H54 (cell line): Measurements from ENCODE around the gene WDPCP.
"Not testable (repeated sequence)": the region's sequence is repeated elsewhere in the genome, so short reads cannot be mapped to it uniquely, and the experiment has no call there.

Source experiments
- DNase-seq: peaks from one replicate; pipeline ENCODE4 v3.0.0; 2011; ENCODE audit warnings: low spot score, mixed read lengths; ENCODE audit not compliant: insufficient read length
- FAIRE-seq: peaks from 3 replicates; lab custom pipeline; 2011; peaks lifted over from hg19 to GRCh38; lab: Jason Lieb, UNC
- POLR2A ChIP-seq: IDR thresholded peaks from 2 replicates; pipeline ENCODE4 v1.6.1; 2011; ENCODE audit warnings: low read depth, mild to moderate bottlenecking, low read length

Gene WDPCP

DNA sequence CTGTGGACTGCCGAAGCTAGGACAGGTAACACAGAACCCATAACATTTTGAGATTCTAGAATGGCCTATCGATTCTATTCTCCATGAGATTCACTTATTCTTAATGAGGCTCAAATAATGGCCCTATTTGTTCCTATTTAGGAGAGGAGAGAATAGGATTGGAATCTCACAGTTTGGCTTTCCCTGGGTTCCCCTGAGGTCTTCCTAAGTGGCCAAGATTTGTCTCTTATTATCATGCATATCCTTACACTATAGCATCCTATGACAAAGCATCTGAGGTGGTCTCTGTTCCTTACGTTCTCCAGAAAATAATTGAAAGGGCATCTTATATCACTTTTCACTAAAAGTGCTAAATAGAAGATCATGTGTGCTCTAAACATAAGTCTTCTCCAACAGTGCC lies 9.5 kb downstream of the WDPCP start:
- no peak for FAIRE-seq
- no peak for DNase-seq
- no peak for TF ChIP-seq POLR2A

DNA sequence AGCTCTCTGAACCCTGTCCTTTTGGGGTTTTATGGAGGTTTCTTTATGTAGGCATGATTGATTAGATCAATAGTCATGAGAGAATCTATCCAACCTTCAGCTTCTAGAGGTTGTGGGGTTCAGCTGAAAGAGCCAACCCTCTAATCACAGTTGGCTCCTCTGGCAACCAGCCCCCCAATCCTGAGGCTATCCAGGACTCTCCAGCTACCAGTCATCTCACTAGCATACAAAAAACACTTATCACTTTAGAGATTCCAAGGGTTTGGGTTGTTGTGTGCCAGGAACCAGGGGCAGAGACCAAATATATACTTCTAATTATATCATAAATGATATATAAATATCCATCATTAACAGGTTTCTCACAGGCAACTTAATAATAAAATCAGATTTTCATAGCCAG lies 11.7 kb downstream of the WDPCP start:
- no peak for TF ChIP-seq POLR2A
- FAIRE-seq = no peak

DNA sequence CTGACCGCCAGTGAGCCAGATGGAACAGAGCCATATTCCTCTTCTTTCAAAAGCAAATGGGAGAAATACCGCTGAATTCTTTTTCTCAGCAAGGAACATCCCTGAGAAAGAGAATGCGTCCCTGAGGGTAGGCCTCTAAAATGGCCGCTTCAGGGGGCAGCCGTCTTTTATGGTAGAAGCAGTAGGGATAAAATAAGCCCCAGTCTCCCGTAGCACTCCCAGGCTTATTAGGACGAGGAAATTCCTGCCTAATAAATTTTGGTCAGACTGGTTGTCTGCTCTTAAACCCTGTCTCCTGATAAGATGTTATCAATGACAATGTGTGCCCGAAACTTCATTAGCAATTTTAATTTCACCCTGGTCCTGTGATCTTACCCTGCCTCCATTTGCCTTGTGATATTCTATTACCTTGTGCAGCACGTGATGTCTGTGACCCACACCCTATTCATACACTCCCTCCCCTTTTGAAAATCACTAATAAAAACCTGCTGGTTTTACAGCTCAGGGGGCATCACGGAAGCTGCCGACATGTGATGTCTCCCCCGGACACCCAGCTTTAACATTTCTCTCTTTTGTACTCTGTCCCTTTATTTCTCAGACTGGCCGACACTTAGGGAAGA lies 14.4 kb downstream of the WDPCP start:
- not testable (repeated sequence) for DNase-seq, FAIRE-seq

More for the DNA sequence above, 11.7 kb downstream of the WDPCP start:
- DNase-seq = no peak

- not testable (repeated sequence) for DNase-seq, FAIRE-seq
Measured at GRCh38 chr2:63573026-63573425, 15.3 kb downstream of the WDPCP start.

- TF ChIP-seq POLR2A = no peak
- no peak for DNase-seq
- no peak for FAIRE-seq
Measured at GRCh38 chr2:63572001-63572400, 16.3 kb downstream of the WDPCP start.

GRCh38 chr2:63571291-63571690 lies 17.0 kb downstream of the WDPCP start:
- TF ChIP-seq POLR2A = no peak
- DNase-seq (no peak), FAIRE-seq (no peak)

- FAIRE-seq = no peak
- no peak for DNase-seq
- TF ChIP-seq POLR2A = no peak
Measured at GRCh38 chr2:63569740-63570139, 18.5 kb downstream of the WDPCP start.

- no peak for TF ChIP-seq POLR2A
- FAIRE-seq (no peak), DNase-seq (no peak)
Measured at GRCh38 chr2:63562751-63563150, 25.5 kb downstream of the WDPCP start.

DNA sequence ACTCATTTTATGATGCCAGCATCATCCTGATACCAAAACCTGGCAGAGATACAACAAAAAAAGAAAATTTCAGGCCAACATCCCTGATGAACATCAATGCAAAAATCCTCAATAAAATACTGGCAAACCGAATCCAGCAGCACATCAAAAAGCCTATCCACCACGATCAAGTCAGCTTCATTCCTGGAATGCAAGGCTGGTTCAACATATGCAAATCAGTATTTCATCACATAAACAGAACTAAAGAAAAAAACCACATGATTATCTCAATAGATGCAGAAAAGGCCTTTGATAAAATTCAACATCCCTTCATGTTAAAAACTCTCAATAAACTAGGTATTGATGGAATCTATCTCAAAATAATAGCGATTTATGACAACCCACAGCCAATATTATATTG lies 29.4 kb downstream of the WDPCP start:
- DNase-seq, FAIRE-seq: not testable (repeated sequence)

DNA sequence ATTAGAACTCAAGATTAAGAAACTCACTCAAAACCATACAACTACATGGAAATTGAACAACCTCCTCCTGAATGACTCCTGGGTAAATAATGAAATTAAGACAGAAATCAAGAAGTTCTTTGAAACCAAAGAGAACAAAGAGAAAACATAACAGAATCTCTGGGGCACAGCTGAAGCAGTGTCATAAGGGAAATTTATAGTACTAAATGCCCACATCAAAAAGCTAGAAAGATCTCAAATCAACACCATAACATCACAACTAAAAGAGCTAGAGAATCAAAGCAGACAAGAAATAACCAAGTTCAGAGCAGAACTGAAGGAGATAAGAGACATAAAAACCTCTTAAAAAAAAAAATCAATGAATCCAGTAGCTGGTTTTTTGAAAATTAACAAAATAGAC lies 30.5 kb downstream of the WDPCP start:
- not testable (repeated sequence) for FAIRE-seq

GRCh38 chr2:63555931-63556330 lies 32.3 kb downstream of the WDPCP start:
- TF ChIP-seq POLR2A = no peak
- no peak for DNase-seq
- no peak for FAIRE-seq

More for the DNA sequence above, 30.5 kb downstream of the WDPCP start:
- not testable (repeated sequence) for DNase-seq

GRCh38 chr2:63555299-63555698 lies 33.0 kb downstream of the WDPCP start:
- DNase-seq (no peak), FAIRE-seq (no peak)
- no peak for TF ChIP-seq POLR2A

- TF ChIP-seq POLR2A = no peak
- FAIRE-seq (no peak), DNase-seq (no peak)
Measured at GRCh38 chr2:63553049-63553448, 35.2 kb downstream of the WDPCP start.

- no peak for DNase-seq
- TF ChIP-seq POLR2A = no peak
- FAIRE-seq = no peak
Measured at GRCh38 chr2:63545023-63545422, 43.3 kb downstream of the WDPCP start.

DNA sequence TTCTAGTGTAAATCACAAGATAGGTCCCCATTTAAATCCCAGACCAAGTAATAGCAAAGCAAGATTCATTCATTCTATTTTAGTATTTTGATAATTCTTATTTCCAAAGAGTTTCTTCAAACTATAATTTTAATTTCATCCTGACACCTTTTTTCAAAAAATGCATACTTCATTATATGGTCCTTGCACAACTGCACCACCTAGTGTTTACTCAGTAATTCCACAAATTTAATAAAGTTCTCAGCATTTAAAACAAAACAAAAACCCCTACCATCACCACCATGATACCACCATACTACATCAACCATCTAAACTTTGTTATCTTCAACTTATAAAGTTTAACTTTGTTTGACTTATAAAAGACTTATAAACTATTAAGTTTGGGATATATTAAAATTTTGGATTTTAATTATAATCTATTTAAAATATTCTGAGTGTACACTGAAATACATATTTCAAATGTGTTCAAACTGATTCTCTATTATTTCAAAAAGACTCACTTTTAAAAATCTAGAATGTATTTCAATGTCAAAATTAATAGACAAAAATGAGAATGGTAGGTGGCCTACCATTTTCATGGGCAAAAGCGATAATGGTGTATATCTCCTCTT lies 44.2 kb downstream of the WDPCP start:
- TF ChIP-seq POLR2A = no peak
- no peak for FAIRE-seq
- no peak for DNase-seq
